ENCODE results near the gene ABCA1.
"Not testable (repeated sequence)": the region's sequence is repeated elsewhere in the genome, so short reads cannot be mapped to it uniquely, and the experiment has no call there.

ABCA1 gene

DNA sequence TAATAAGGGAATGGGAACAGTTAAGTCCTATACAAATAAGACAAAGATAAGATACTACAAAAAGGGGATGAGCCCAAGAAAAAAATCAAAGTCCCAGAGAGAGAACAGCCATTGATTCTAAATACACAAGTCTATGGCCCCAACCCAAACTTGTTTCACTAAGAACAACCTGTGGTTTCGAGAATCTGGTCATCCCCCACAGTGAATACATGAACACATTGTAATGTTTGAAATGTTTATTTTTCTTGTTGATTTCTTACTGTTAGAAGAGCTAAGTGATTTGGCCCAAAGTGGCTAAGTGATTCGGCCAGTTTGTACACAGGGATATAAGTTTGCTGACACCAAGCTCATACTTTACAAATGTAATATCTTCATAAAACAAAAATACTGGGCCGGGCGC is 3.3 kb upstream of the ABCA1 start:
- no peaks in the 10 kb centered on the region for H3K9me3 ChIP-seq (ENCODE audit: insufficient read depth, low read length)
- H3K27ac ChIP-seq (ENCODE audit: low read length): no peak overlapping the region
- no peaks in the 10 kb centered on the region for H3K27me3 ChIP-seq (ENCODE audit: low read depth, low read length)
- TF ChIP-seq, protein P1, sequence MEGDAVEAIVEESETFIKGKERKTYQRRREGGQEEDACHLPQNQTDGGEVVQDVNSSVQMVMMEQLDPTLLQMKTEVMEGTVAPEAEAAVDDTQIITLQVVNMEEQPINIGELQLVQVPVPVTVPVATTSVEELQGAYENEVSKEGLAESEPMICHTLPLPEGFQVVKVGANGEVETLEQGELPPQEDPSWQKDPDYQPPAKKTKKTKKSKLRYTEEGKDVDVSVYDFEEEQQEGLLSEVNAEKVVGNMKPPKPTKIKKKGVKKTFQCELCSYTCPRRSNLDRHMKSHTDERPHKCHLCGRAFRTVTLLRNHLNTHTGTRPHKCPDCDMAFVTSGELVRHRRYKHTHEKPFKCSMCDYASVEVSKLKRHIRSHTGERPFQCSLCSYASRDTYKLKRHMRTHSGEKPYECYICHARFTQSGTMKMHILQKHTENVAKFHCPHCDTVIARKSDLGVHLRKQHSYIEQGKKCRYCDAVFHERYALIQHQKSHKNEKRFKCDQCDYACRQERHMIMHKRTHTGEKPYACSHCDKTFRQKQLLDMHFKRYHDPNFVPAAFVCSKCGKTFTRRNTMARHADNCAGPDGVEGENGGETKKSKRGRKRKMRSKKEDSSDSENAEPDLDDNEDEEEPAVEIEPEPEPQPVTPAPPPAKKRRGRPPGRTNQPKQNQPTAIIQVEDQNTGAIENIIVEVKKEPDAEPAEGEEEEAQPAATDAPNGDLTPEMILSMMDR (IDR thresholded peaks at IDR 0.05; ENCODE audit: low read depth, low read length): no peak
- no peak for TF ChIP-seq EZH2phosphoT487 (IDR thresholded peaks at IDR 0.05; ENCODE audit: low read depth)
- no peaks in the 10 kb centered on the region for H4K20me1 ChIP-seq (ENCODE audit: insufficient read depth, low read length)
- no peaks in the 10 kb centered on the region for H3K36me3 ChIP-seq (replicated peaks; ENCODE audit: low read depth, low read length)
- H3K9ac ChIP-seq (ENCODE audit: low read length): no peak overlapping the region
- no peak overlapping the region for H3K4me3 ChIP-seq (ENCODE audit: low read length)
- no peak overlapping the region for H2AFZ ChIP-seq (ENCODE audit: low read depth, low read length)
- peaks cover 5% of the 10 kb centered on the region for H3K4me1 ChIP-seq (ENCODE audit: low read length)
- H3K79me2 ChIP-seq (ENCODE audit: low read length): no peaks in the 10 kb centered on the region
- H3K4me2 ChIP-seq (ENCODE audit: low read length): no peak overlapping the region

DNA sequence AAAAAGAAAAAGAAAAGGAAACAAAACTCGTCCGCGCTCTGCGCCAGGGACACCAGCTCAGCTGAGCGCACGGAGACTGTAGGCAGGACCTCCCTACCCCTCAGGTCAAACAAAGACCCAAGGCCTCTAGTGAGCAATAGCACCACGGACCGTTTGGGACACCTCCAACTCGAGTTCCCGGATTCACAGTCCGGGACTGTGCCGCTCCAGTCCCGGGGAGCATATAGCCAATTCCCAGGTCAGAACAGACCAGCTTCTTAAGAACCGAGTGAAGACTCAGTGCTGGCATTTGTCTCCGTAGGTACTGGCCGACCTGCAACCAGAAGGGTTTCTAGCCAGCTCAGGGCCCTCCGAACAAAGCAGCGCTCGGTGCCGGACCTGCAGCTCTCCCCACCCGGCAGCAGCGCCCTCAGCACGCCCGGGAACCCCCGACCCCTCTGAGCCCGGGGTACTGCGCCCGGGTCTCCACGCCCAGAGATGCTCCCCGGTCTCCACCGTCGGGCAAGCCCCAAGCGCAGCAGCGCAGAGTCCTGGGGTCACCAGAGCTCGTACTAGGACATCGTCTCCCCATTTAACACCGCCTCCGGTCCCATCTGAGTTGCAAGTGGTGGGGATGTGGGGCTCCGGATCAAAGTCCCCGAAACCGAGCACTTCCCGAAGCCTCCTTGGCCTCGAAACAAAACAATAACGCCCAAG is 591 bp downstream of the ABCA1 start:
- peak overlapping the region; percentile 31; the same call in 1 of the 2 replicates for H3K9ac ChIP-seq (ENCODE audit: low read length)
- peaks cover 10% of the 10 kb centered on the region for H3K4me1 ChIP-seq (ENCODE audit: low read length)
- peak overlapping the region; percentile 93 for H3K4me2 ChIP-seq (ENCODE audit: low read length)
- peak overlapping the region; percentile 85 for H3K4me3 ChIP-seq (ENCODE audit: low read length)
- no peaks in the 10 kb centered on the region for H4K20me1 ChIP-seq (ENCODE audit: insufficient read depth, low read length)
- H3K79me2 ChIP-seq (ENCODE audit: low read length): no peaks in the 10 kb centered on the region
- H2AFZ ChIP-seq (ENCODE audit: low read depth, low read length): peak overlapping the region; percentile 34
- TF ChIP-seq, protein P1 (IDR thresholded peaks at IDR 0.05; ENCODE audit: low read depth, low read length): no peak
- no peaks in the 10 kb centered on the region for H3K36me3 ChIP-seq (replicated peaks; ENCODE audit: low read depth, low read length)
- H3K27me3 ChIP-seq (ENCODE audit: low read depth, low read length): 0 out of 2 replicates have a peak, but pooled peaks cover 4% of the 10 kb centered on the region
- H3K9me3 ChIP-seq (ENCODE audit: insufficient read depth, low read length): no peaks in the 10 kb centered on the region
- H3K27ac ChIP-seq (ENCODE audit: low read length): no peak overlapping the region

DNA sequence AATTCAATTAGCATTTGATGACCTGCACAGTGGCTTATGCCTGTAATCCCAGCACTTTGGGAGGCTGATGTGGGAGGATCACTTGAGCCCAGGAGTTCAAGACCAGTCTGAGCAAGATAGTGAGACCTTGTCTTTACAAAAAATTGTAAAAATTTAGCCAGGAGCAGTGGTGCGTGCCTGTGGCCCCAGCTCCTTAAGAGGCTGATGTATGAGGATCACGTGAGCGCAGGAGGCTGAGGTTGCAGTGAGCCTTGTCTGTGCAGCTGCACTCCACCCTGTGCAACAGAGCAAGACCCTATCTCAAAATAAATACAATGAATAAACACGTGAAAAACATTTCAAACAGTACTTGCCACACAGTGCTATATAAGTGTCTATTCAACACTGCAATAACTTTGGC is 4.2 kb downstream of the ABCA1 start:
- Histone ChIP-seq H4K20me1 (ENCODE audit: insufficient read depth, low read length) (no peaks in the 10 kb centered on the region), H2AFZ (ENCODE audit: low read depth, low read length) (no peak overlapping the region), H3K36me3 (replicated peaks; ENCODE audit: low read depth, low read length) (no peaks in the 10 kb centered on the region), H3K4me1 (ENCODE audit: low read length) (peaks cover 25% of the 10 kb centered on the region), H3K27ac (ENCODE audit: low read length) (no peak overlapping the region), H3K9ac (ENCODE audit: low read length) (no peak overlapping the region), H3K4me2 (ENCODE audit: low read length) (0 out of 2 replicates have a peak overlapping the region, but pooled peaks have one; percentile 1), H3K79me2 (ENCODE audit: low read length) (no peaks in the 10 kb centered on the region), H3K27me3 (ENCODE audit: low read depth, low read length) (0 out of 2 replicates have a peak, but pooled peaks cover 4% of the 10 kb centered on the region), H3K9me3 (ENCODE audit: insufficient read depth, low read length) (no peaks in the 10 kb centered on the region), H3K4me3 (ENCODE audit: low read length) (no peak overlapping the region)
- TF ChIP-seq EZH2phosphoT487 (IDR thresholded peaks at IDR 0.05; ENCODE audit: low read depth): no peak
- TF ChIP-seq, protein P1 (IDR thresholded peaks at IDR 0.05; ENCODE audit: low read depth, low read length): no peak

DNA sequence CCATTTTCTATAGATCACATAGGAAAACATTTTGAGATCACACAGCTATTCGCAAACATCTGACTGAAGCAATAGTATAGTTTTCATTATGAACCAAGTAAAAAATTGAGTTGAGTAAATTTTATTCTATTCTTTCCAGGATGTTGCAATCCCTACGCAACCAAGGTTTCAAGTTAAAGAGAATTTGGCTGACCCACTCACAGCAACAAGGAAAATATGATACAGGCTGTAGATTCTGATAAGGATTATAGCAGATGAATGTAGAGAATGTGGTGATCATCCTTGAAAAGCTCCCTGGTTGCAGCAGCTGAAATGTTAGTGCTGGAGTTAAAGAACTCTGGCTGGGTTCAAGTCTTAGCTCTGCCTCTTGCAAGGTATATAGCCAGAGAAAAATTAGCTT is 4.7 kb downstream of the ABCA1 start:
- no peak for TF ChIP-seq EZH2phosphoT487 (IDR thresholded peaks at IDR 0.05; ENCODE audit: low read depth)
- TF ChIP-seq, protein P1 (IDR thresholded peaks at IDR 0.05; ENCODE audit: low read depth, low read length): no peak
- Histone ChIP-seq H3K4me1 (ENCODE audit: low read length) (peaks cover 25% of the 10 kb centered on the region), H4K20me1 (ENCODE audit: insufficient read depth, low read length) (no peaks in the 10 kb centered on the region), H3K27ac (ENCODE audit: low read length) (no peak overlapping the region), H2AFZ (ENCODE audit: low read depth, low read length) (no peak overlapping the region), H3K4me2 (ENCODE audit: low read length) (0 out of 2 replicates have a peak overlapping the region, but pooled peaks have one; percentile 1), H3K9ac (ENCODE audit: low read length) (no peak overlapping the region), H3K9me3 (ENCODE audit: insufficient read depth, low read length) (no peaks in the 10 kb centered on the region), H3K36me3 (replicated peaks; ENCODE audit: low read depth, low read length) (no peaks in the 10 kb centered on the region), H3K4me3 (ENCODE audit: low read length) (no peak overlapping the region), H3K79me2 (ENCODE audit: low read length) (no peaks in the 10 kb centered on the region), H3K27me3 (ENCODE audit: low read depth, low read length) (0 out of 2 replicates have a peak, but pooled peaks cover 4% of the 10 kb centered on the region)

DNA sequence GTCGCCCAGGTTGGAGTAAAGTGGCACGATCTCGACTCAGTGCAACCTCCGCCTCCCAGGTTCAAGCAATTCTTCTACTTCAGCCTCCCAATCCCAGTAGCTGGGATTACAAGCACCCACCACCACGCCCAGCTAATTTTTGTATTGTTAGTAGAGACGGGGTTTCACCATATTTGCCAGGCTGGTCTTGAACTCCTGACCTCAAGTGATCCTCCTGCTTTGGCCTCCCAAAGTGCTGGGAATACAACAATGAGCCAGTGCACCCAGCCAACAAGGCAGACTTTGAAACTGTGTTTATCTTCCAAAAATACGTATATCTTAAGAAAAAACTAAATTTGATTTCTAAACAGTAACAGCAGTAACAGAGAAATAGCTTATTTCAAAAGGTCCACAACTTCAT is 5.2 kb downstream of the ABCA1 start:
- not testable (repeated sequence) for H3K4me2 ChIP-seq (ENCODE audit: low read length); H2AFZ ChIP-seq (ENCODE audit: low read depth, low read length); H4K20me1 ChIP-seq (ENCODE audit: insufficient read depth, low read length); H3K9ac ChIP-seq (ENCODE audit: low read length); H3K9me3 ChIP-seq (ENCODE audit: insufficient read depth, low read length); H3K27ac ChIP-seq (ENCODE audit: low read length); H3K79me2 ChIP-seq (ENCODE audit: low read length); H3K27me3 ChIP-seq (ENCODE audit: low read depth, low read length); H3K4me3 ChIP-seq (ENCODE audit: low read length); H3K36me3 ChIP-seq (replicated peaks; ENCODE audit: low read depth, low read length)
- H3K4me1 ChIP-seq (ENCODE audit: low read length): peaks cover 25% of the 10 kb centered on the region

Measured in OCI-LY3 (cell line).